SK-N-SH (cell line): ENCODE results near the gene SLC44A5. TPM values are rescaled to one million over a fixed set of nuclear protein-coding genes. Genes with fewer than 3 reads are reported as not detected.

ENCODE experiments used
- CTCF ChIA-PET: fragments of 300-600, 350-600 bp; formaldehyde crosslinking; extraction: SDS; loops from one replicate; lab custom pipeline; 2021; lab: Yijun Ruan, JAX
- POLR2A ChIA-PET: fragments of 350-600 bp; sonication (Branson Sonifier 250); formaldehyde crosslinking; extraction: SDS; loops from one replicate; lab custom pipeline; 2020; ENCODE audit warnings: antibody characterized with exemption, inconsistent platforms; lab: Yijun Ruan, JAX
- DNase-seq: peaks from one replicate; pipeline ENCODE4 v3.0.0; 2012
- H2AFZ ChIP-seq: fragments of 200-600 bp; sonication (generic); 2 replicates; pipeline ENCODE4 v1.8.1; 2016; ENCODE audit warnings: antibody characterized with exemption, mild to moderate bottlenecking, low read depth
- H3F3A ChIP-seq: fragments of 200-600 bp; sonication (generic); replicated peaks from 2 replicates; pipeline ENCODE3; 2016; ENCODE audit warnings: antibody characterized with exemption, mild to moderate bottlenecking; ENCODE audit not compliant: insufficient read depth
- H3K27ac ChIP-seq, 2 experiments: fragments of 200-500 bp in 1 of 2; fragments of 200-600 bp in 1 of 2; sonication (Bioruptor generic) in 1 of 2; sonication (generic), shearing (Covaris generic) in 1 of 2; 2 replicates each; pipeline versions ENCODE4 v1.5.1 to v1.6.1; 2014 to 2016; ENCODE audit warnings: low read depth in 2 of 2, inconsistent platforms in 1 of 2, low read length in 1 of 2, mild to moderate bottlenecking in 1 of 2, mixed read lengths in 1 of 2
- H3K27me3 ChIP-seq: fragments of 200-600 bp; sonication (generic), shearing (Covaris generic); 2 replicates; pipeline ENCODE4 v1.6.1; 2016; ENCODE audit warnings: mixed run types; ENCODE audit not compliant: insufficient read depth
- H3K36me3 ChIP-seq, 2 experiments: fragments of 200-500 bp in 1 of 2; fragments of 200-600 bp in 1 of 2; sonication (Bioruptor generic) in 1 of 2; sonication (generic) in 1 of 2; replicated peaks in 1 of 2; 2 replicates each; pipeline versions ENCODE3 to v1.5.1; 2014 to 2016; ENCODE audit warnings: low read length in 1 of 2, mild to moderate bottlenecking in 1 of 2; ENCODE audit not compliant: insufficient read depth in 2 of 2, control insufficient read depth in 1 of 2
- H3K4me1 ChIP-seq, 2 experiments: fragments of 200-500 bp in 1 of 2; fragments of 200-600 bp in 1 of 2; sonication (Bioruptor generic) in 1 of 2; sonication (generic), shearing (Covaris generic) in 1 of 2; 2 replicates each; pipeline versions ENCODE4 v1.5.1 to v1.6.1; 2014 to 2016; ENCODE audit warnings: low read depth in 1 of 2, low read length in 1 of 2, mixed run types in 1 of 2; ENCODE audit not compliant: insufficient read depth in 2 of 2, control insufficient read depth in 1 of 2
- H3K4me2 ChIP-seq: fragments of 200-600 bp; sonication (generic), shearing (Covaris generic); 2 replicates; pipeline ENCODE4 v1.6.1; 2017; ENCODE audit warnings: mixed run types
- H3K4me3 ChIP-seq, 2 experiments: fragments of 200-500 bp in 1 of 2; fragments of 200-600 bp in 1 of 2; sonication (Bioruptor generic) in 1 of 2; sonication (generic), shearing (Covaris generic) in 1 of 2; 2 replicates each; pipeline versions ENCODE4 v1.5.1 to v1.8.1; 2014 to 2016; ENCODE audit warnings: low read depth in 2 of 2, inconsistent platforms in 1 of 2, low read length in 1 of 2, mild to moderate bottlenecking in 1 of 2, mixed read lengths in 1 of 2, moderate library complexity in 1 of 2
- H3K79me2 ChIP-seq: fragments of 200-600 bp; sonication (generic); 2 replicates; pipeline ENCODE4 v1.8.1; 2017; ENCODE audit warnings: mild to moderate bottlenecking; ENCODE audit not compliant: insufficient read depth
- H3K9ac ChIP-seq: fragments of 200-600 bp; sonication (generic); 2 replicates; pipeline ENCODE4 v1.6.1; 2017; ENCODE audit warnings: mixed run types
- H3K9me2 ChIP-seq: fragments of 200-600 bp; sonication (generic); 2 replicates; pipeline ENCODE4 v1.6.1; 2017; ENCODE audit warnings: mixed run types
- H3K9me3 ChIP-seq: fragments of 200-600 bp; sonication (generic); 2 replicates; pipeline ENCODE4 v1.6.1; 2017; ENCODE audit warnings: mixed run types, mild to moderate bottlenecking, moderate library complexity
- H4K20me1 ChIP-seq: fragments of 200-600 bp; sonication (generic); 2 replicates; pipeline ENCODE4 v1.6.1; 2017; ENCODE audit warnings: mild to moderate bottlenecking, mixed run types; ENCODE audit not compliant: insufficient read depth
- CHD2 ChIP-seq: fragments of 150-350 bp; IDR thresholded peaks from 2 replicates; pipeline ENCODE4 v1.6.1; 2018; ENCODE audit warnings: low read length; ENCODE audit not compliant: partially characterized antibody
- EP300 ChIP-seq, 2 experiments: IDR thresholded peaks; 2 replicates each; pipeline versions ENCODE4 v1.4.0 to v1.6.1; 2012; ENCODE audit warnings: borderline replicate concordance in 1 of 2, low read depth in 1 of 2, low read length in 1 of 2
- FOSL2 ChIP-seq: IDR thresholded peaks from 2 replicates; pipeline ENCODE4 v1.4.0; 2012; ENCODE audit warnings: low read depth, mild to moderate bottlenecking, moderate library complexity, borderline replicate concordance
- GABPA ChIP-seq: IDR thresholded peaks from 2 replicates; pipeline ENCODE4 v1.4.0; 2012; ENCODE audit warnings: low read depth, mild to moderate bottlenecking
- NRF1 ChIP-seq: IDR thresholded peaks from 2 replicates; pipeline ENCODE4 v1.6.1; 2012; ENCODE audit warnings: low read depth, mild to moderate bottlenecking, low read length
- POLR2AphosphoS5 ChIP-seq: IDR thresholded peaks from 2 replicates; pipeline ENCODE4 v1.6.1; 2012; ENCODE audit warnings: low read depth, low read length
- RXRA ChIP-seq: IDR thresholded peaks from 2 replicates; pipeline ENCODE4 v1.4.0; 2012; ENCODE audit warnings: low read depth, mild to moderate bottlenecking, borderline replicate concordance
- TEAD4 ChIP-seq: IDR thresholded peaks from 2 replicates; pipeline ENCODE4 v1.4.0; 2012; ENCODE audit warnings: mild to moderate bottlenecking, borderline replicate concordance; ENCODE audit not compliant: insufficient read depth
- WGBS: methylation state at CpG from one replicate; pipeline ENCODE4 v1.1.6; 2017; ENCODE audit warnings: low lambda C conversion rate; 5-methylcytosine and 5-hydroxymethylcytosine counted together
- polyA plus RNA-seq, 3 experiments: library from polyadenylated mRNA; depleted of rRNA; stranded (reverse); fragments of >200 nt; gene quantifications; 2 replicates each; pipeline ENCODE4 v1.2.3, GENCODE V29; 2012
- TF ChIP-seq, protein P1 (sequence below): IDR thresholded peaks from 2 replicates; pipeline ENCODE4 v1.6.1; 2012; ENCODE audit warnings: mild to moderate bottlenecking, low read depth, low read length, moderate library complexity
- TF ChIP-seq, protein P2 (sequence below): fragments of 150-350 bp; IDR thresholded peaks from 2 replicates; pipeline ENCODE4 v1.6.1; 2016; ENCODE audit warnings: mild to moderate bottlenecking, low read depth, low read length
- TF ChIP-seq, protein P3 (sequence below): IDR thresholded peaks from 2 replicates; pipeline ENCODE4; 2012

The SLC44A5 gene
- polyA plus RNA-seq, 1 of the 3 experiments (the other 2 are of a cell fraction), result 4.9 TPM

DNA sequence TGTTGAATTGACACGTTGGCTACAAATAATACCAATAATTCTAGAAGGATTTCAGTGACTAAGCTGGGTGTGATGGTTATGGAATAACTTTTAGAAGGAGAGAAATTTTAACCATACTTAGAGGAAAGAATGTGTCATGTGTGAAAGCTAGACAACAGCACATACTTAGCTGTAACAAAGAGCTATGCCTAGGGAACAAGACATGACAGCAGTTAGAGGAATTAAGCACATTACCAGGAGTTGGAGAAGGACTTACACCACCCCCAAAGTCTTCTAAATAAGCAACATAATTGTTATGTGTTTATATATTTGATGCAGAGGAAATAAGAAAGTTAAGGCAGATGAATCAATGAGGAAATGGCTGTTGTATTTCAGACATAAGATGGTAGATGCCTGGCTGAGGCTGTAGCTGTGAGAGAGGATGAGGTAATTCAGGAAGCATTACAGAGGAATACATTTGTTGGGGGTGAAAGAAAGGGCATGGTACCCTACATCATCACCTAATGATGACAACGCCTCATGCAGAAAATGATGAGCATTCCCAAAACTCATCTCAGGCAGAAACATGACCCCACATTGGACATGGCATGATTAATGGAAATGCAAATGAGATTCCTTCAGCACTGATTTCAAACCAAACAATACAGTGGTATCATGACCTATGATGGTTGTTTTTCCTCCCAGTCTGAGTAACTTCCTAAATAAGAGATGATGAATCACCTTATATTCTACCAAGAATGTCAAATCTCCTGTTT, 265.2 kb downstream of the SLC44A5 start (continued):
- TF ChIP-seq, protein P1, sequence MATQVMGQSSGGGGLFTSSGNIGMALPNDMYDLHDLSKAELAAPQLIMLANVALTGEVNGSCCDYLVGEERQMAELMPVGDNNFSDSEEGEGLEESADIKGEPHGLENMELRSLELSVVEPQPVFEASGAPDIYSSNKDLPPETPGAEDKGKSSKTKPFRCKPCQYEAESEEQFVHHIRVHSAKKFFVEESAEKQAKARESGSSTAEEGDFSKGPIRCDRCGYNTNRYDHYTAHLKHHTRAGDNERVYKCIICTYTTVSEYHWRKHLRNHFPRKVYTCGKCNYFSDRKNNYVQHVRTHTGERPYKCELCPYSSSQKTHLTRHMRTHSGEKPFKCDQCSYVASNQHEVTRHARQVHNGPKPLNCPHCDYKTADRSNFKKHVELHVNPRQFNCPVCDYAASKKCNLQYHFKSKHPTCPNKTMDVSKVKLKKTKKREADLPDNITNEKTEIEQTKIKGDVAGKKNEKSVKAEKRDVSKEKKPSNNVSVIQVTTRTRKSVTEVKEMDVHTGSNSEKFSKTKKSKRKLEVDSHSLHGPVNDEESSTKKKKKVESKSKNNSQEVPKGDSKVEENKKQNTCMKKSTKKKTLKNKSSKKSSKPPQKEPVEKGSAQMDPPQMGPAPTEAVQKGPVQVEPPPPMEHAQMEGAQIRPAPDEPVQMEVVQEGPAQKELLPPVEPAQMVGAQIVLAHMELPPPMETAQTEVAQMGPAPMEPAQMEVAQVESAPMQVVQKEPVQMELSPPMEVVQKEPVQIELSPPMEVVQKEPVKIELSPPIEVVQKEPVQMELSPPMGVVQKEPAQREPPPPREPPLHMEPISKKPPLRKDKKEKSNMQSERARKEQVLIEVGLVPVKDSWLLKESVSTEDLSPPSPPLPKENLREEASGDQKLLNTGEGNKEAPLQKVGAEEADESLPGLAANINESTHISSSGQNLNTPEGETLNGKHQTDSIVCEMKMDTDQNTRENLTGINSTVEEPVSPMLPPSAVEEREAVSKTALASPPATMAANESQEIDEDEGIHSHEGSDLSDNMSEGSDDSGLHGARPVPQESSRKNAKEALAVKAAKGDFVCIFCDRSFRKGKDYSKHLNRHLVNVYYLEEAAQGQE, result no peak
- TF ChIP-seq NRF1 (no peak), EP300 (IDR thresholded peaks at IDR 0.05; ENCODE audit: borderline replicate concordance in 1 of 2, low read depth in 1 of 2, low read length in 1 of 2) (peak in 1 of 2 experiments; percentile 28; a peak in 1 of 4 replicates), FOSL2 (peak; percentile 59; the same call in 1 of the 2 replicates), TEAD4 (peak; percentile 56), CHD2 (no peak), RXRA (peak; percentile 94)
- TF ChIP-seq, protein P2, sequence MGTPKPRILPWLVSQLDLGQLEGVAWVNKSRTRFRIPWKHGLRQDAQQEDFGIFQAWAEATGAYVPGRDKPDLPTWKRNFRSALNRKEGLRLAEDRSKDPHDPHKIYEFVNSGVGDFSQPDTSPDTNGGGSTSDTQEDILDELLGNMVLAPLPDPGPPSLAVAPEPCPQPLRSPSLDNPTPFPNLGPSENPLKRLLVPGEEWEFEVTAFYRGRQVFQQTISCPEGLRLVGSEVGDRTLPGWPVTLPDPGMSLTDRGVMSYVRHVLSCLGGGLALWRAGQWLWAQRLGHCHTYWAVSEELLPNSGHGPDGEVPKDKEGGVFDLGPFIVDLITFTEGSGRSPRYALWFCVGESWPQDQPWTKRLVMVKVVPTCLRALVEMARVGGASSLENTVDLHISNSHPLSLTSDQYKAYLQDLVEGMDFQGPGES, result no peak
- TF ChIP-seq, protein P3, sequence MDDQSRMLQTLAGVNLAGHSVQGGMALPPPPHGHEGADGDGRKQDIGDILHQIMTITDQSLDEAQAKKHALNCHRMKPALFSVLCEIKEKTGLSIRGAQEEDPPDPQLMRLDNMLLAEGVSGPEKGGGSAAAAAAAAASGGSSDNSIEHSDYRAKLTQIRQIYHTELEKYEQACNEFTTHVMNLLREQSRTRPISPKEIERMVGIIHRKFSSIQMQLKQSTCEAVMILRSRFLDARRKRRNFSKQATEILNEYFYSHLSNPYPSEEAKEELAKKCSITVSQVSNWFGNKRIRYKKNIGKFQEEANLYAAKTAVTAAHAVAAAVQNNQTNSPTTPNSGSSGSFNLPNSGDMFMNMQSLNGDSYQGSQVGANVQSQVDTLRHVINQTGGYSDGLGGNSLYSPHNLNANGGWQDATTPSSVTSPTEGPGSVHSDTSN, result peak; percentile 87

DNA sequence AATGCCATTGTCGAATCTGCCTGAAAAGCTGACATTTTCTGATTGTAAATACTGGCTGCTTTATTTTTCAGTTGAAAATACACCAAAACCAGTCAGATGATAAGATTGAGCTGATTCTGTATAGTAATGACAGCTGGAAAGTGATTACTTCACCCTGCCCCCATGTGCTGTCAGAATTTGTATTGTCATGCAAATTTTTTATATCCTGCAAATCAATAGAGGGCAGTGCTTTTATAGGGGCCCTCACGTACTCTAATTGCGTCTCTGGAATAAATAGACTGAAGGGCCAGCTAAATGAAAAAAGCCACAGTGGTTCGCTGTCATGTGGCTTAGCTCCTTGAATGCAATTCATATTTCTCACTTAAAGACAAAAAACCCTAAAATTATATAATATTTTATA, 268.1 kb downstream of the SLC44A5 start:
- Histone ChIP-seq H3K36me3 (no peaks in the 10 kb centered on the region), H3K4me2 (no peak overlapping the region), H3K4me1 (peaks cover 0 to 6% of the 10 kb centered on the region in 2 experiments; a peak in 1 of 4 replicates), H3K4me3 (no peak overlapping the region), H2AFZ (no peak overlapping the region), H3K9ac (no peak overlapping the region), H3K27me3 (no peaks in the 10 kb centered on the region), H3K9me2 (no peaks in the 10 kb centered on the region), H3K79me2 (no peaks in the 10 kb centered on the region), H3K27ac (no peak overlapping the region), H4K20me1 (no peaks in the 10 kb centered on the region), H3K9me3 (no peaks in the 10 kb centered on the region), H3F3A (peaks cover 12% of the 10 kb centered on the region)
- WGBS, result 91% methylated on average over 4 of the region's 4 CpGs
- no peak for DNase-seq
- POLR2A ChIA-PET, result no interaction called here
- CTCF ChIA-PET, result interaction anchor here (1.0 to 1.6 kb wide), 3 partner anchors 11 to 17 kb away, joined by 3 to 4 read pairs (median 4); no protein-coding TSS in a partner anchor
- TF ChIP-seq, protein P3, result no peak
- TF ChIP-seq POLR2AphosphoS5 (no peak), GABPA (no peak), EP300 (IDR thresholded peaks at IDR 0.05; ENCODE audit: borderline replicate concordance in 1 of 2, low read depth in 1 of 2, low read length in 1 of 2) (no peak)
